ENCODE results near the gene TCFL5. TPM values are rescaled to one million over a fixed set of nuclear protein-coding genes. Genes with fewer than 3 reads are reported as not detected.

Gene TCFL5
- total RNA-seq, 1 donor from 2014 or later, result 6.3 TPM

DNA sequence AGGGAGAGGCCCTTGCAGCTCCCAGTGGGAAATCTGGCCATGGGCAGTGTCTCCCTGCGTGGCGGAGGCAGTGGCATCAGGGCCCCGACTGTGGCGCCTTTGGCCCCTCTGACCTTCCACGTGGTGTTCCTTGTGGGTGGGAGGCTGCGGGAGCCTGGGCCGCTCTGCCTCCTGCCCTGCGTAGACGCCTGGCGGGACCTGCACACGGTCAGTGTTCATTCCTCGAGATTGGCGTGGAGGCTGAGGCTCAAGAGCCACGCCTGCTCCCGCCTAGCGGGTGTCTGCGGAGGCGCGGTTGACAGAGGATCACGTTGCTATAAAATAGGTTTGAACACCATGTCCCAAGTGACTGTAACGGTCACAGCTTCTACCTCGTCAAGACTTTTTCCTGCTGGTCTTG lies 30.8 kb downstream of the TCFL5 start:
- Histone ChIP-seq H3K4me3 (ENCODE audit: low read length in 3 of 3) (no peak overlapping the region), H3K4me1 (ENCODE audit: control insufficient read depth in 3 of 3, insufficient read depth in 3 of 3, low read length in 3 of 3) (peaks cover 0 to 10% (median 7%) of the 10 kb centered on the region in 3 donors), H3K9ac (ENCODE audit: low read depth in 1 of 3, low read length in 3 of 3) (no peak overlapping the region), H3K27ac (ENCODE audit: low read depth, low read length) (no peak overlapping the region), H3K9me3 (ENCODE audit: control insufficient read depth in 3 of 3, low read length in 3 of 3) (no peaks in the 10 kb centered on the region), H3K27me3 (ENCODE audit: control insufficient read depth in 3 of 3, insufficient read depth in 3 of 3, low read length in 3 of 3) (peaks cover 15 to 35% (median 30%) of the 10 kb centered on the region in 3 donors), H3K36me3 (ENCODE audit: control insufficient read depth in 3 of 3, insufficient read depth in 3 of 3, low read length in 3 of 3) (no peaks in the 10 kb centered on the region)

DNA sequence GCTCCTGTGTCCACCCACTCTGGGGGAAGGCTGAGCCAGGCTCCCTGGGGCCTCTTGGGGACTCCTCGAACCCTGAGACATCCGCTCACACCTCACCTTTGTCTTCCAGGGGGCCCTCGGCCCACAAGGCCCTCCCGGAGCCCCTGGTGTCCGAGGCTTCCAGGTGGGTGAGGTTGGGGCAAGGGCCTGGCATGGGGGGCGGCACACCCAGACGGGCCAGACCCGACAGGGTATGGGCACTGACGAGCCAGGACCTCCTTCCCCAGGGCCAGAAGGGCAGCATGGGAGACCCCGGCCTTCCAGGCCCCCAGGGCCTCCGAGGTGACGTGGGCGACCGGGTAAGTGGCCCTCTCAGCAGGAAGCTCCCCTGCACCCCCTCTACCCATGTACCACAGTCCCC lies 31.4 kb downstream of the TCFL5 start:
- no peaks in the 10 kb centered on the region for H3K36me3 ChIP-seq (ENCODE audit: control insufficient read depth in 3 of 3, insufficient read depth in 3 of 3, low read length in 3 of 3)
- no peak overlapping the region for H3K4me3 ChIP-seq (ENCODE audit: low read length in 3 of 3)
- peaks cover 0 to 10% (median 7%) of the 10 kb centered on the region in 3 donors for H3K4me1 ChIP-seq (ENCODE audit: control insufficient read depth in 3 of 3, insufficient read depth in 3 of 3, low read length in 3 of 3)
- H3K9me3 ChIP-seq (ENCODE audit: control insufficient read depth in 3 of 3, low read length in 3 of 3), result no peaks in the 10 kb centered on the region
- H3K27me3 ChIP-seq (ENCODE audit: control insufficient read depth in 3 of 3, insufficient read depth in 3 of 3, low read length in 3 of 3), result peaks cover 15 to 34% (median 25%) of the 10 kb centered on the region in 3 donors
- H3K9ac ChIP-seq (ENCODE audit: low read depth in 1 of 3, low read length in 3 of 3), result no peak overlapping the region
- H3K27ac ChIP-seq (ENCODE audit: low read depth, low read length), result no peak overlapping the region

DNA sequence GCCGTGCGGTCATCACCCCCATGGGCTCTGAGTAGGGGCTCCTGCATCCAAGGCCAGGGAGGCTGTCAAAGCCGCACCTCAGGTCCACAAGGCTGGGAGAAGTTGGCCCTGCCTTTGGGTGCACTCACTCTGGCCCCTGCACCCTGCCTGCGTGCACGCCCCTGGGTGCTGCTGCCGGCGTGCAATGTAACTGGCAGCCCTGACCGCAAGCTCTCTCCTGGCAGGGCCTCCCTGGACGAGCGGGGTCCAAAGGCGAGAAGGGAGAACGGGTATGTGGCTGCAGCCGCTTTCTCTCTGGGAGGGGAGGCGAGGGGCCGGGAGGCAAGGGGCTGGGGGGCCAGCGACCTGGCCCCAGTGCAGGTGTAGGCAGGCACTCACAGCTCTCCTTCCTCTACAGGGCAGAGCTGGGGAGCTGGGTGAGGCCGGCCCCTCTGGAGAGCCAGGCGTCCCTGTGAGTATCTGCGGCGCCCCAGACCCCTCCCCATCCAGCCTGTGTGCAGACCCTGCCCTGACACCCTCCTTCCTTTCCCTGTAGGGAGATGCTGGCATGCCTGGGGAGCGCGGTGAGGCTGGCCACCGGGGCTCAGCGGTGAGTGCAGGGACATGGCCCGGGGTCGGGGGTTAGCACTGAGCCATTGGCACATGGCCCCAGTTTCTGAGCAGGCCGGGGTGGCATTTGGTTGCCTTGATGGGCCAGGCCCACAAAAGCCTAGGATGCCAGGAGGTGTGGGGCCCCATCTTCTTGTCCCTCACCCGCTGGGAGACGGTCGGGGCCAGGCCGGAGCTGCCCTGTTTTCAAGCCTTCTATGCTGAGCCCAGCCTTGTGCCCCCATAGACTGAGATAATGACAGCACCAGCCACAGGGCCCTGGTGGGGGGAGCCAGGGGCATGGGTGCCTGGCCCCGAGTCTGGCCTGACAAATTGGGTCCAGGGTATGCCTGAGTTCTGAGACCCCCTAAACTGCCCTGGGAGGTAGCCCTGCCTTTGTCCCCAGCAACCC lies 32.1 kb downstream of the TCFL5 start:
- Histone ChIP-seq H3K9me3 (ENCODE audit: control insufficient read depth in 3 of 3, low read length in 3 of 3) (no peaks in the 10 kb centered on the region), H3K9ac (ENCODE audit: low read depth in 1 of 3, low read length in 3 of 3) (no peak overlapping the region), H3K36me3 (ENCODE audit: control insufficient read depth in 3 of 3, insufficient read depth in 3 of 3, low read length in 3 of 3) (no peaks in the 10 kb centered on the region), H3K27ac (ENCODE audit: low read depth, low read length) (no peak overlapping the region), H3K27me3 (ENCODE audit: control insufficient read depth in 3 of 3, insufficient read depth in 3 of 3, low read length in 3 of 3) (peaks cover 14 to 31% (median 20%) of the 10 kb centered on the region in 3 donors), H3K4me3 (ENCODE audit: low read length in 3 of 3) (no peak overlapping the region), H3K4me1 (ENCODE audit: control insufficient read depth in 3 of 3, insufficient read depth in 3 of 3, low read length in 3 of 3) (peaks cover 0 to 10% (median 9%) of the 10 kb centered on the region in 3 donors)

DNA sequence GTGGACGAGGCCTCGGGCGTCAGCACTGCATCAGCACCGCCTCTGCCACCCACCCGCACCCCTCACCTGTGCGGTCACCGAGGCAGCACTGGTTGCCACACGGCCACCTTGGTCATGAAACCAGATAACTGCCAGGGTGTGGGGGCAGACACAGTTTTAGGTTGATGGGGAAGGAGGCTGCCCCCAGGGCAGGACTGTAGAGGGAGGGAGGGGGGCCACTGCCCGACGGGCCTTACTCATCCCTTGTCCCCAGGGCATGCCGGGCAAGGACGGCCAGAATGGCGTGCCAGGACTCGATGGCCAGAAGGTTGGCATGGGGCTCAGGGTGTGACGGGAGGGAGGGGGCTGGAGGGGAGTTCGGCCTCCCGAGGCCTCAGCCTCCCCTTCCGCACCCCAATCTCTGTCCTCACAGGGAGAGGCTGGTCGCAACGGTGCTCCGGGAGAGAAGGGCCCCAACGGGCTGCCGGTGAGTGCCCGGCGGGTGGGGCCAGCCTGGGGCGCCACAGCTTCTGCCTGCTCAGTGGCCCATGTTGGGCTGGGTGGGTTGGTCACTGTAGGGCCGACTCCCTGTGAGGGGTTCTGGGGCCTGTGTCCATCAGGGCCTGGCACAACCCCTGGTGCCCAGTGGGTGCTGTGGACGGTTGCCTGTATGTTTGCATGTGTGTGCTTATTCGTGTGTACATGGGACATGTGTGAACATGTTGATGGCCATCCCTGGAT lies 33.0 kb downstream of the TCFL5 start:
- Histone ChIP-seq H3K36me3 (ENCODE audit: control insufficient read depth in 3 of 3, insufficient read depth in 3 of 3, low read length in 3 of 3) (no peaks in the 10 kb centered on the region), H3K4me1 (ENCODE audit: control insufficient read depth in 3 of 3, insufficient read depth in 3 of 3, low read length in 3 of 3) (peaks cover 0 to 14% (median 10%) of the 10 kb centered on the region in 3 donors), H3K4me3 (ENCODE audit: low read length in 3 of 3) (no peak overlapping the region), H3K27me3 (ENCODE audit: control insufficient read depth in 3 of 3, insufficient read depth in 3 of 3, low read length in 3 of 3) (peaks cover 14 to 31% (median 20%) of the 10 kb centered on the region in 3 donors), H3K27ac (ENCODE audit: low read depth, low read length) (no peak overlapping the region), H3K9me3 (ENCODE audit: control insufficient read depth in 3 of 3, low read length in 3 of 3) (no peaks in the 10 kb centered on the region), H3K9ac (ENCODE audit: low read depth in 1 of 3, low read length in 3 of 3) (no peak overlapping the region)

DNA sequence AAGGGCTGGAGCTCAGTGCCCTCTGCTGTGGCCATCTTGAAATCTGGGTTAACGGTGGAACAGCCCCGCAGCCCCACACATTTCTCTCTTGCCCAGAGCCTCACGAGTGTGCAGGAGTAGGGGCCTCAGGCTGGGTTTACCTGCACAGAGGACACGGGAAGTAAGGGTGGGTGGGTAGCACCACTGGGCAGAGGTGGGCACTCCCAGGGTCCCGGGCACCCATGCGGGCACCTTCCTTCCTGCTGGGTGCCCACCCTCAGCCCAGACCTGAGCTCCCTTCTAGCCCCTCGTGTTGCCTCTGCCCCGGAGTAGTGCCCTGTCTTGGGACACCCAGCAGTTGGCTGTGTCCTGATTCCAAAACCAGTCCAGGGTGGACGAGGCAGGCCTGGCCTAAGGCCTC lies 33.6 kb downstream of the TCFL5 start:
- Histone ChIP-seq H3K36me3 (ENCODE audit: control insufficient read depth in 3 of 3, insufficient read depth in 3 of 3, low read length in 3 of 3) (no peaks in the 10 kb centered on the region), H3K27me3 (ENCODE audit: control insufficient read depth in 3 of 3, insufficient read depth in 3 of 3, low read length in 3 of 3) (peaks cover 14 to 30% (median 19%) of the 10 kb centered on the region in 3 donors), H3K27ac (ENCODE audit: low read depth, low read length) (no peak overlapping the region), H3K4me1 (ENCODE audit: control insufficient read depth in 3 of 3, insufficient read depth in 3 of 3, low read length in 3 of 3) (peaks cover 0 to 14% (median 10%) of the 10 kb centered on the region in 3 donors), H3K9me3 (ENCODE audit: control insufficient read depth in 3 of 3, low read length in 3 of 3) (no peaks in the 10 kb centered on the region), H3K4me3 (ENCODE audit: low read length in 3 of 3) (no peak overlapping the region), H3K9ac (ENCODE audit: low read depth in 1 of 3, low read length in 3 of 3) (no peak overlapping the region)

DNA sequence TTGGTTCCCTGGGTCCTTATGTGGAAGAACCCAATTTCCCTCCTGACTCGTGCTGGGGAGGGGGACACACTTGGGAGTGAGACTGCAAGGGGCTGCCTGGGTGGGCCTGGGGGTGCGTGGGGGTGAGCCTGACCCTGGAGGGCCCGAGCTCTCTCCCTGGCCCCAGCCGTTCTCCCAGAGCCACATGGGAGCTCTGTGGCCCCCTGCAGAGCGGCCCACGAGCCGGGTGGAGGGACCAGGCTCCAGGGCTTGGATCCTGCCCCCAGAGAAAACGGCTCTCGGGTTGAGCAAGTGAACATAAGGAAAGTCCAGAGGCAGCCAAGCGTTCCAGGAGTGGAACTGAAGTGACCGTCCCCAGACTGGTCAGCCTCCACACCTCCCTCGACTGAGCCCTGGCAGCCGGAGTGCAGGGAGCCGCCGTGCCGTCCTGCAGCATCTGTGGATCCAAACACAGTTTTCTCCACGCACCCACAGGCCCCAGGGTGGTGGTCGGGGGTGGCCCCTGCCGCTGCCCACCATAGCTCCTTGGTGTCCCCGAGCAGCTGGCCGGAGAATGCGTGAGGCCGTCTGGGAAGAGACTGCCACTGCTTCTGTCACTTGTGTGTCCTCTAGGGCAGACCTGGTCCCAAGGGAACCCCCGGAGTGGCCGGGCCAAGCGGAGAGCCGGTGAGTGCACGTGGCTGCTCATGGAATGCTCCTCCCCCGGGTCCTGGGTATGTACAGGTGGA lies 34.1 kb downstream of the TCFL5 start:
- Histone ChIP-seq H3K9me3 (ENCODE audit: control insufficient read depth in 3 of 3, low read length in 3 of 3) (no peaks in the 10 kb centered on the region), H3K36me3 (ENCODE audit: control insufficient read depth in 3 of 3, insufficient read depth in 3 of 3, low read length in 3 of 3) (no peaks in the 10 kb centered on the region), H3K4me3 (ENCODE audit: low read length in 3 of 3) (no peak overlapping the region), H3K27ac (ENCODE audit: low read depth, low read length) (no peak overlapping the region), H3K27me3 (ENCODE audit: control insufficient read depth in 3 of 3, insufficient read depth in 3 of 3, low read length in 3 of 3) (peaks cover 11 to 24% (median 14%) of the 10 kb centered on the region in 3 donors), H3K4me1 (ENCODE audit: control insufficient read depth in 3 of 3, insufficient read depth in 3 of 3, low read length in 3 of 3) (peaks cover 0 to 12% (median 7%) of the 10 kb centered on the region in 3 donors), H3K9ac (ENCODE audit: low read depth in 1 of 3, low read length in 3 of 3) (no peak overlapping the region)

DNA sequence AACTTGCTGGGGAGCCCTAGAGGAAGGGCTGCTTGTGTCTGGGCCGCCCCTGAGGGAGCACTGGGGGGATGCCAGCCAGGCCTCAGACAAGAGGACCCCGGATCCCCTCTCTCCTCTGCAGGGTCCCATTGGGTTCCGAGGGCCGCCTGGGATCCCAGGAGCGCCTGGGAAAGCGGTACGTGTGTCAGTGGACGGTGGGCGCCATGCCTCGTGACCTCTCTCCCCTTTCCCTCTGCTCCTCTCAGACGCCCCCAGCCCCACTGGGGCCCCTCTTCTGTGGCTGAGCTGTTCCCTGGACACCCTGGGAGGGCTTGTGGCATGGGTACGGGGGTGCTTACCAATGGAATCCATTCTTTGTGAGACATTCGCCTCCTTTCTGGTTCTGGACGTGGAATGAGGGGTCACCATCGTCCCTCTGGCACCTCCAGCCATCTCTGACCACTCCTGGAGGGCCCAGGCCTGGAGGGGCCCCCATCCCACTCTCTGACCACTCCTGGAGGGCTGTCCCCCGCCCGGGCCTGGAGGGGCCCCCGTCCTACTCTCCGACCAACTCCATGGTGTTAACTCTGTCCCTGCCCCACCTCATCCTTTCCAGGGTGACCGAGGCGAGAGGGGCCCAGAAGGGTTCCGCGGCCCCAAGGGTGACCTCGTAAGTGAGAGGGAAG lies 34.8 kb downstream of the TCFL5 start:
- no peaks in the 10 kb centered on the region for H3K9me3 ChIP-seq (ENCODE audit: control insufficient read depth in 3 of 3, low read length in 3 of 3)
- H3K27ac ChIP-seq (ENCODE audit: low read depth, low read length), result no peak overlapping the region
- peaks cover 7 to 17% (median 9%) of the 10 kb centered on the region in 3 donors for H3K27me3 ChIP-seq (ENCODE audit: control insufficient read depth in 3 of 3, insufficient read depth in 3 of 3, low read length in 3 of 3)
- H3K9ac ChIP-seq (ENCODE audit: low read depth in 1 of 3, low read length in 3 of 3), result no peak overlapping the region
- H3K4me3 ChIP-seq (ENCODE audit: low read length in 3 of 3), result no peak overlapping the region
- no peaks in the 10 kb centered on the region for H3K36me3 ChIP-seq (ENCODE audit: control insufficient read depth in 3 of 3, insufficient read depth in 3 of 3, low read length in 3 of 3)
- peaks cover 0 to 7% (median under 1%) of the 10 kb centered on the region in 3 donors for H3K4me1 ChIP-seq (ENCODE audit: control insufficient read depth in 3 of 3, insufficient read depth in 3 of 3, low read length in 3 of 3)

DNA sequence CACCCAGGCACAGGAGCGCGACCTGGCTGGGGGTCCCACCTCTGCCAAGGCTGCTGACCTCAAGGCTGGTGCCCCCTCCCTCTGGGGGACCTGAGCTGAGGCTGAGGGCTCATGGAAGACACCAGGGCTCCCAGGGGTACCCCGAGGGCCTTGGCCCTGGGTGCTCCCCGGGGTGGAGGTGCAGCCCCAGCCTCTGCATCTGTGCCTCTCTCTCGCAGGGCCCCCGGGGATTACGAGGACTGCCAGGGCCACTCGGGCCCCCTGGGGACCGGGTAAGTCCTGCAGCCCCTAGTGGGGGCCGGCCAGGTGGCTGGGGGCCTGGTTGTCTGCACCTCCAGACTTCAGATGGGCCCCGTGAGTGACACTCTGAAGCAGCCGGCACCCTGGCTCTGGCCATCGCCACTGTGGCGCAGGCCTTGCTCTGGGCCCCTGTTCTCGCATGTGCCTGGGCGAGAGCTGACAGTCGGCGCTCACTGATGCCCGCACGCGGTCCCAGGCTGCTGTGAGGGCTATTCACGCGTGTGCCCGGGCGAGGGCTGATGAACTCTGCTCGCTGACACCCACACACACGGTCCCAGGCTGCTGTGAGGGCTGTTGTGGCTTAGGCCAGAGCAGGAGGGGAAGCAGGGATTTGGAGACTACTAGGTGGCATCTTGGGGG lies 35.5 kb downstream of the TCFL5 start:
- H3K4me3 ChIP-seq (ENCODE audit: low read length in 3 of 3), result no peak overlapping the region
- peaks cover 0 to 7% (median 0%) of the 10 kb centered on the region in 3 donors for H3K4me1 ChIP-seq (ENCODE audit: control insufficient read depth in 3 of 3, insufficient read depth in 3 of 3, low read length in 3 of 3)
- no peaks in the 10 kb centered on the region for H3K9me3 ChIP-seq (ENCODE audit: control insufficient read depth in 3 of 3, low read length in 3 of 3)
- no peak overlapping the region for H3K9ac ChIP-seq (ENCODE audit: low read depth in 1 of 3, low read length in 3 of 3)
- H3K27ac ChIP-seq (ENCODE audit: low read depth, low read length), result no peak overlapping the region
- peaks cover 2 to 14% (median 9%) of the 10 kb centered on the region in 3 donors for H3K27me3 ChIP-seq (ENCODE audit: control insufficient read depth in 3 of 3, insufficient read depth in 3 of 3, low read length in 3 of 3)
- H3K36me3 ChIP-seq (ENCODE audit: control insufficient read depth in 3 of 3, insufficient read depth in 3 of 3, low read length in 3 of 3), result no peaks in the 10 kb centered on the region
